Measurements from ENCODE around the gene RPA3.
"Not testable (repeated sequence)": the region's sequence is repeated elsewhere in the genome, so short reads cannot be mapped to it uniquely, and the experiment has no call there.

RPA3 gene

DNA sequence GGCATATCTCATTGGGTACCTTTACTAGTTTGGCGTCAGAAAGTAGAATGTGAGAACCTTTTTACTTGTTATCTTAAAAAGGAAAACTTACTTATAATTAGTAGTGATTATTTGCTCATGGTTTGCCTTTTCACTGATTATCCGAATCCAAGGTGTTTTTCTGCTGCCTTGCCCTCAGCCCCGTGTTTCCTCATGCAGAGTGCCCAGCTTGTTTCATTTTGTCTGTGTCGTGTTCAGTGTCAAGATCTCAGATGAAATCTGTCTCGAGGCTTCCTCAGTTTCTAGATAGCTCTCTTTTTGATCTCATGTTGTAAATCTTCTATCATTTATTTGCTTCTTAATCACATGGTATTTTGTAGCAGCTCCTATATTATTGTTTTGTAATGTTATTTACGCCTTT is 30.1 kb downstream of the RPA3 start:
- DNase-seq, result no peak

- no peak for DNase-seq
Observed at GRCh38 chr7:7687800-7688199, 30.6 kb downstream of the RPA3 start.

- DNase-seq, result no peak
Observed at GRCh38 chr7:7686811-7687508, 31.4 kb downstream of the RPA3 start.

- no peak for DNase-seq
Observed at GRCh38 chr7:7682861-7683260, 35.5 kb downstream of the RPA3 start.

- DNase-seq, result no peak
Observed at GRCh38 chr7:7681936-7682329, 36.5 kb downstream of the RPA3 start.

- DNase-seq, result no peak
Observed at GRCh38 chr7:7681191-7681935, 37.0 kb downstream of the RPA3 start.

- not testable (repeated sequence) for DNase-seq
Observed at GRCh38 chr7:7679640-7680039, 38.8 kb downstream of the RPA3 start.

DNA sequence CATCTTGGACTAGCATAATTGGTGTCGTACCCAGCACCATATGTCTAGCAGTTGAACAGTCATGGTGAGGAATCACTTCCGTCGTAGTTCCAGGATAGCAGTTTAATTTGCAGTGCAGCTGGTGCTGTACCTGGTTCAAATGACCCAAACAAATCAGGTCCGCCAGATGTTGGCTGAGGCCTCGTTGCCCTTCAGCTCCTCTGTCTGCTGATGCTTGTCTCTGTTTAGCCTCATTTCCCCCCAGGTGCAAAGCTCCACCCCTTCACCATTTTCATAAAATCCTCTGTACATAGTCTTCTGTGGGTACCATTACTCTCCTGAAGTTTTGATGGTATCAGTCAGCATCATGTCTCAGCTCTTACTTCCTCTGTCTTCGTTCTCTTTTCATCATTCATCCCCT is 42.7 kb downstream of the RPA3 start:
- no peak for DNase-seq

GRCh38 chr7:7673240-7673550 is 45.2 kb downstream of the RPA3 start:
- DNase-seq, result no peak

DNA sequence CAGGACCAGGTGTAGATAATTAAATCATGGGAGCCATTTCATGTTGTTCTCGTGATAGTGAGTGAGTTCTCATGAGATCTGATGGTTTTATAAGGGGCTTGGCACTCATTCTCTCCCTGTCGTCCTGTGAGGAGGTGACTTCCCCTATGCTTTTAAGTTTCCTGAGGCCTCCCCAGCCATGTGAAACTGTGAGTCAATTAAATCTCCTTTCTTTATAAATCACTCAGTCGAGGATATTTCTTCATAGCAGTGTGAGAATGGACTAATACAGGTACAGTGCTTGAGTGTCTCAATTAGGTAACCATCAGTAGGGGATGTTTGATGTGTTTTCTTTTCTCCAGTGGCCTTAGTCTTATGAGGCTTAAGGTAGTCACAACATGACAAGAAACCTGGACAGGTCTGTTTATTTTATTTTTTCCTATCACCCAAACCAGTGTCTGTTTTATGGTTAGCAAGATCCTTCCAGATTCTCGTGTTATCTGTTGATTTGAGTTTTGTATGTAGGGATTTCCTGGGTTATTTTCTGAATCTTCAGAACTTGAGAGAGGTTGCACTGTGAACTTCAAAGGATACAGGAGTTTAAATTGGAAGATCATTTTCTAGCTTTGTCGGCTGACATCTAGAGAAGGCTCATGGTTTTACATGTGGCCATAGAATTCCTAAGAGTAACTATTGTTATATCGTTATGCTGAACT is 45.7 kb downstream of the RPA3 start:
- DNase-seq, result no peak

DNA sequence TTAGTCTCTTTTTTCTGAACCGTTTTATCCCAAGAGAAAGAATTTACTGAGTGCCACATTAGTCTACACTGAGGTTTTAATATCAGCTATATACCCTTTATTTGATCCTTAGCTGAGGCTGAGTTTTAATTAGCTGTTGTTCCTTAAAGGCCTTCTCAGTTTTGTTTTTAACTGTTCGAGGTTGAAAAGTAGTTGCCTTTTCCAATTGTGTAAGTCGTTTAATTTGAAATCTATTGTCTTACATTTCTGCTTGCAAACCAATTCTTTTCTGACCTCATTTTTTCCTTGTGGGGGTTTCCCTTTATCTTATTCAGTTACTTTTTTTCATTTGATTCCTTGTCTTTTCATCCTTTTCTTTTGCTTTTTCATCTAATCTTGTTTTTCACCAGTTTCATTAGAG is 47.0 kb downstream of the RPA3 start:
- no peak for DNase-seq

- DNase-seq, result no peak
Observed at GRCh38 chr7:7670490-7670889, 47.9 kb downstream of the RPA3 start.

- DNase-seq, result no peak
Observed at GRCh38 chr7:7668706-7669105, 49.7 kb downstream of the RPA3 start.

DNA sequence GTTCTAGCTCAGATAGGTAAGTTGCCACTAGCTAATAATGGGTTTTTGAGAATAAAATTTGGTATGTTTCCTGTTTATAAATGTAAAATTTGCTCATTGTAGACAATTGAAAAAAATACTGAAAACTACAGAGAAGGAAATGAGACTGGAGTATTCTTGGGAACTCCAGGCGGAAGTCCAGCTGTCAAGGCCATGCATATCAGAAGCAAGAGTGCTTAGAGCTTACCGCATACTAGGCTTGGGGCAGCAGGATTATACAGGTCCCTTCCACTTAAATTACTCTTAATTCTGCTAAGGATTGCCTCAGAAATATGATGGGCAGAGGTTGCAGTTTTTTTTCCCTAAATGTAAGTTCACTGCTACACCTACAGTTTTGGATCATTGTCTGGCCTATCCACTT is 51.2 kb downstream of the RPA3 start:
- no peak for DNase-seq

GRCh38 chr7:7665031-7665430 is 53.4 kb downstream of the RPA3 start:
- DNase-seq, result no peak

GRCh38 chr7:7664291-7664690 is 54.1 kb downstream of the RPA3 start:
- DNase-seq, result no peak

DNA sequence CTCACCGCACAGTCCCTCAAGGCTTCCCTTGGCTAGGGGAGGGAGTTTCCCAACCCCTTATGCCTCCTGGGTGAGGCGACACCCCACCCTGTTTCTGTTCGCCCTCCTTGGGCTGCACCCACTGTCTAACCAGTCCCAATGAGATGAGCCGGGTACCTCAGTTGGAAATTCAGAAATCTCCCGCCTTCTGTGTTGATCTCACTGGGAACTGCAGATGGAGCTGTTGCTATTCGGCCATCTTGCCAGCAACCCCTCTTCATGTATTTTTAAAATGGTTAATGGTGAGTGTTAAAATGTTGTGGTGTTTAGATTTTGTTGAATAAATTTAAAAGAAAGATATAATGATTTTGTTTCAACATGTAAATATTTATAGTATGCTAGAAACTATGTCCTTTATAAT is 55.9 kb downstream of the RPA3 start:
- DNase-seq, result no peak

DNA sequence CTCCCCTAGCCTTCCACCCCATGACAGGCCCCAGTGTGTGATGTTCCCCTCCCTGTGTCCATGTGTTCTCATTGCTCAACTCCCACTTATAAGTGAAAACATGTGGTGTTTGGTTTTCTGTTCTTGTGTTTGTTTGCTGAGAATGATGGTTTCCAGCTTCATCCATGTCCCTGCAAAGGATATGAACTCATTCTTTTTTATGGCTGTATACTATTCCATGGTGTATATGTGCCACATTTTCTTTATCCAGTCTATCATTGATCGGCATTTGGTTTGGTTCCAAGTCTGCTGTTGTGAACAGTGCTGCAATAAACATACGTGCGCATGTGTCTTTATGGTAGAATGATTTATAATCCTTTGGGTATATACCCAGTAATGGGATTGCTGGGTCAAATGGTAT is 61.9 kb downstream of the RPA3 start:
- not testable (repeated sequence) for DNase-seq

- no peak for DNase-seq
Observed at GRCh38 chr7:7654964-7655715, 63.3 kb downstream of the RPA3 start.

DNA sequence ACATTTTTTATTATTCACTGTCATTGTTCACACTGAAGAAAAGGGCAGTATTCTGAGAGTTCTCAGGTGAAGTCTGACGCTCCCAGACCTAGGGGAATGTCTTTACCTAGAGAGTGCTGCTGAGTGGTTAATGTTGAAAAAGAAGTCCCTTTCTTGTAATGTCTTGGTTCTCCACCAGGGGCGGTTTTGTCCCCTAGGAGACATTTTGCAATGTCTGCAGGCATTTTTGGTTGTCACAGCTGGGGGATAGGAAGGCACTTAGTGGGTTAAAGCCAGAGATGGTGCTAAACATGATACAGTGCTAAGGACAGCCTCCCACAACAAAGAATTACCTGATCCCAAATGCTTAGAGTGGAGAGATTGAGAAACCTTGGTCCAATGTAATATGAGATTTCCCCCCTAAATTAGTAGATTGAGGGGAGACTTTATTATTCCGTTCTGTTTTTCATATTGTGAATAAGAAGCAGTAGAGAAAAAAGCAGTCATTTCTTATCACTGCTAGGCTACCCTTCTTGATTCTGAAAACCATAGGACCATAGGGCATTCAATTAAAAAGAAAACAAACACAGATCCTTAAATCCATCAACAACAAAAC is 64.7 kb downstream of the RPA3 start:
- no peak for DNase-seq

GRCh38 chr7:7652798-7653540 is 65.4 kb downstream of the RPA3 start:
- DNase-seq, result no peak

DNA sequence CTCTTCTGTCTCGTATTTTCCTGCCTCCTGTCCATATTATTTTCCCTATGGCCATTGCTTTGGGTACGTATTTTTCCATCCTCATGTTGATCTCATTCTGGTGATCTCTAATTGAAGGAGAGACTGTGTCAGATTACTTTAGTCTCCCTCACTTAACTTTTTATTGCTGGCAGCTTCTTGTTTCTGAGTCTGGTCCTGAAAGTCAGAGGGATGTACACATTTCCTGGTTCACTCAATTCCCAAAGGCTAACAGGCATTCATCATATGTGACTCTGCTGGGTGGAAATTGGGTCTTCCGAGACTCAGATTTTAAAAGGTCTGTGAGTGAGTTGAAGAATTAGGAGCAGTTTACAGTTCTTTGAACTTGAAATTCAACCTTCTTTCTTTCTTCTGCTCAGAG is 66.9 kb downstream of the RPA3 start:
- no peak for DNase-seq
